K562 (cell line): ENCODE data around the gene CMIP. TPM values are rescaled to one million over a fixed set of nuclear protein-coding genes. Genes with fewer than 3 reads are reported as not detected.

Source experiments
- AFF1 ChIP-seq, 2 experiments: fragments of 450-650 bp; IDR thresholded peaks; 2 replicates each; pipeline ENCODE4 v1.6.1; 2018; ENCODE audit warnings: mild to moderate bottlenecking in 2 of 2, low read depth in 1 of 2; ENCODE audit not compliant: partially characterized antibody in 2 of 2
- CREB1 ChIP-seq, 2 experiments: sonication (generic) in 1 of 2; formaldehyde crosslinking in 1 of 2; IDR thresholded peaks; 2 replicates each; pipeline versions ENCODE4 v1.6.1 to v1.8.0; 2012 to 2022; ENCODE audit warnings: inconsistent platforms in 1 of 2, mild to moderate bottlenecking in 1 of 2, missing genetic modification reagents in 1 of 2, moderate library complexity in 1 of 2
- KDM1A ChIP-seq, 2 experiments: fragments of 450-650 bp; IDR thresholded peaks; 2 replicates each; pipeline ENCODE4 v1.6.1; 2016; ENCODE audit warnings: mild to moderate bottlenecking in 2 of 2
- MAZ ChIP-seq, 2 experiments: fragments of 450-650 bp in 1 of 2; sonication (generic) in 1 of 2; formaldehyde crosslinking; IDR thresholded peaks in 1 of 2; conservative IDR thresholded peaks in 1 of 2; 2 replicates each; pipeline versions ENCODE4 v1.4.0 to v1.5.0; 2020; ENCODE audit warnings: mild to moderate bottlenecking in 1 of 2, missing genetic modification reagents in 1 of 2
- MTA2 ChIP-seq: fragments of 450-650 bp; IDR thresholded peaks from 2 replicates; pipeline ENCODE4 v1.6.1; 2016; ENCODE audit warnings: low read depth
- NR2C2 ChIP-seq, 2 experiments: fragments of 200-800 bp in 1 of 2; sonication (Bioruptor generic) in 1 of 2; sonication (generic) in 1 of 2; formaldehyde crosslinking in 1 of 2; IDR thresholded peaks; 2 replicates each; pipeline versions ENCODE4 v1.6.1 to v1.8.0; 2016 to 2022; ENCODE audit warnings: mild to moderate bottlenecking in 1 of 2, missing compliant biosample characterization in 1 of 2, missing genetic modification characterization in 1 of 2, missing genetic modification reagents in 1 of 2
- POLR2B ChIP-seq: fragments of 450-650 bp; IDR thresholded peaks from 2 replicates; pipeline ENCODE4 v1.6.1; 2018; ENCODE audit warnings: low read depth; ENCODE audit not compliant: partially characterized antibody
- POLR2G ChIP-seq: fragments of 200-400 bp; formaldehyde crosslinking; IDR thresholded peaks from 2 replicates; pipeline ENCODE4 v1.6.1; 2017; ENCODE audit warnings: low read depth, mild to moderate bottlenecking, antibody characterized with exemption, low read length, moderate library complexity
- RBBP5 ChIP-seq: fragments of 200-600 bp; sonication (generic); IDR thresholded peaks from 2 replicates; pipeline ENCODE4 v1.6.1; 2012; ENCODE audit warnings: borderline replicate concordance, mild to moderate bottlenecking, low read length, control low read depth, inconsistent platforms; ENCODE audit not compliant: insufficient read depth, poor library complexity, severe bottlenecking
- RBFOX2 ChIP-seq: fragments of 200-400 bp; formaldehyde crosslinking; IDR thresholded peaks from 2 replicates; pipeline ENCODE4 v1.6.1; 2017; ENCODE audit warnings: low read depth, mild to moderate bottlenecking, low read length, moderate library complexity
- SRF ChIP-seq, 2 experiments: fragments of 250-450, 450-650 bp in 1 of 2; sonication (Bioruptor Pico) in 1 of 2; sonication (generic) in 1 of 2; formaldehyde crosslinking; IDR thresholded peaks; 2 replicates each; pipeline versions ENCODE4 v1.5.0 to v1.5.1; 2020 to 2022; ENCODE audit warnings: mild to moderate bottlenecking in 1 of 2, missing genetic modification reagents in 1 of 2
- STAT5A ChIP-seq: IDR thresholded peaks from 2 replicates; pipeline ENCODE4 v1.6.1; 2012; ENCODE audit warnings: low read length, inconsistent platforms, borderline replicate concordance
- TRIM24 ChIP-seq, 2 experiments: fragments of 450-650 bp; IDR thresholded peaks; 2 replicates each; pipeline ENCODE4 v1.6.1; 2016
- VEZF1 ChIP-seq: fragments of 200-800 bp; sonication (Bioruptor generic); IDR thresholded peaks from 2 replicates; pipeline ENCODE4 v1.6.1; 2017; ENCODE audit warnings: missing genetic modification characterization, missing compliant biosample characterization
- ZNF639 ChIP-seq, 2 experiments: fragments of 200-800 bp in 1 of 2; sonication (Bioruptor generic) in 1 of 2; sonication (generic) in 1 of 2; formaldehyde crosslinking in 1 of 2; IDR thresholded peaks in 1 of 2; conservative IDR thresholded peaks in 1 of 2; 2 replicates each; pipeline versions ENCODE4 v1.5.0 to v1.6.1; 2016 to 2020; ENCODE audit warnings: missing compliant biosample characterization in 1 of 2, missing genetic modification characterization in 1 of 2, missing genetic modification reagents in 1 of 2
- polyA plus RNA-seq, 8 experiments: library from polyadenylated mRNA; depleted of rRNA in 4 of 8; stranded (reverse) in 5 of 8; unstranded in 3 of 8; fragments of >200 nt; fragmentation: Nextera tagmentation in 2 of 8; fragmentation: Illumina TruSeq in 1 of 8; extraction: Ambion mirVana in 2 of 8; extraction: Trizol in 1 of 8; gene quantifications; 2 replicates each; pipeline versions ENCODE4 v1.2.1 to v1.2.3, GENCODE V29; 2011 to 2014; ENCODE audit warnings: inconsistent platforms in 1 of 8, missing spikeins in 1 of 8
- total RNA-seq, 7 experiments: library from RNA; depleted of rRNA in 6 of 7; stranded (reverse); fragments of >200 nt in 6 of 7; fragmentation: Illumina TruSeq in 2 of 7; extraction: Trizol in 2 of 7; gene quantifications; 2 replicates each; pipeline versions ENCODE4 v1.2.1 to v1.2.3, GENCODE V29; 2011 to 2021; ENCODE audit warnings: low replicate concordance in 1 of 7

Gene CMIP
- total and polyA plus RNA-seq, 9 of the 15 experiments (the other 6 are each of a cell fraction or from before 2014, with no cell fraction given) = 0.94 to 82.5 (median 10.3) TPM

- peak in 1 of 2 experiments; percentile 49 for TF ChIP-seq AFF1 (IDR thresholded peaks at IDR 0.05; ENCODE audit: low read depth in 1 of 2, partially characterized antibody in 2 of 2)
- TF ChIP-seq KDM1A (IDR thresholded peaks at IDR 0.05) = peak; percentile 81 to 86
- TF ChIP-seq RBFOX2 = peak; percentile 51
- TF ChIP-seq POLR2B = no peak
- no peak for TF ChIP-seq NR2C2 (CRISPR knock-in tag; IDR thresholded peaks at IDR 0.05)
- 0 out of 2 replicates have a peak, but pooled peaks have one; percentile 30 for TF ChIP-seq NR2C2 (tag; IDR thresholded peaks at IDR 0.05)
- 0 out of 4 replicates have a peak, but pooled peaks of 1 of the 2 experiments have one; percentile 32 for TF ChIP-seq SRF (CRISPR knock-in tag; IDR thresholded peaks at IDR 0.05)
- TF ChIP-seq ZNF639 (CRISPR knock-in tag; conservative IDR thresholded peaks at IDR 0.05 in 1 of 2, IDR thresholded peaks at IDR 0.05 in 1 of 2) = peak in 1 of 2 experiments; percentile 72; a peak in 2 of 4 replicates
- peak; percentile 76 to 84 for TF ChIP-seq TRIM24 (IDR thresholded peaks at IDR 0.05)
- peak; percentile 46 for TF ChIP-seq RBBP5
- TF ChIP-seq MTA2 = peak; percentile 91
- TF ChIP-seq MAZ (CRISPR knock-in tag; conservative IDR thresholded peaks at IDR 0.05 in 1 of 2, IDR thresholded peaks at IDR 0.05 in 1 of 2) = 0 out of 4 replicates have a peak, but pooled peaks of 1 of the 2 experiments have one; percentile 20
- peak; percentile 13; the same call in 1 of the 2 replicates for TF ChIP-seq VEZF1 (CRISPR knock-in tag)
- peak; percentile 86 for TF ChIP-seq STAT5A
- TF ChIP-seq CREB1 (IDR thresholded peaks at IDR 0.05) = peak; percentile 39; the same call in 1 of the 2 replicates
- TF ChIP-seq CREB1 (CRISPR knock-in tag; IDR thresholded peaks at IDR 0.05) = no peak
- peak; percentile 50 for TF ChIP-seq POLR2G
Measured at GRCh38 chr16:81624760-81625543, 180.3 kb downstream of the CMIP start (continued).
